NCI-H1417 (cell line): ENCODE results near the gene NAA16.
A peak's percentile ranks its signal among the peaks of the same experiment; 100 is the strongest.
"Not testable (repeated sequence)": the region's sequence is repeated elsewhere in the genome, so short reads cannot be mapped to it uniquely, and the experiment has no call there.

ENCODE experiments used
- DNase-seq, 3 experiments: peaks; one replicate each; lab custom pipeline; 2025; lab: John Stamatoyannopoulos, UW

The NAA16 gene

DNA sequence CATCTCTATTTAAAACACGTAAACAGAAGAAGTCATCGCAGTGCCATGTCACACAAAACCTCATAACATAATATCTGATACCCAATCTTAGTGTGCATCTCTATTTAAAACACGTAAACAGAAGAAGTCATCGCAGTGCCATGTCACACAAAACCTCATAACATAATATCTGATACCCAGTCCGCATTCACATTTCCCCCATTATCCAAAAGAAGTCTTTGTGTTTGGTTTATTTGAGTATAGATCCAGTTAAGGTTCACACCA, 45.2 kb downstream of the NAA16 start:
- not testable (repeated sequence) for DNase-seq

DNA sequence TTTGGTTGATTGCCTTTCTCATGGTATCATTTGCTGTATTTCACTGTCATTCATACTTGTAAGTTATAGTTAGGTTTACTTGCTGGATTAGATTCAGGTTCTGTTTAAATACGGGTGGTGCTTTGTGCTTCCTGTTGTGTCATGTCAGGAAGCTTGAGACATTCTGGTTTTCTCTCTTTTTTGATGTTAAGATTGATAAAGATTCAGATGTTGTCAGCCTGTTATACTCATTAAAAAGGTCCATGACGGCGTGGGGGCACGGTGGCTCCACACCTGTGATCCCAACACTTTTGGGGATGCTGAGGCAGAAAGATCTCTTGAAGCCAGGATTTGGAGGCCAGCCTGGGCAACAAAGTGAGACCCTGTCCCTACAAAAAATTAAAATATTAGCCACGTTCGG, 45.7 kb downstream of the NAA16 start:
- DNase-seq = no peak

DNA sequence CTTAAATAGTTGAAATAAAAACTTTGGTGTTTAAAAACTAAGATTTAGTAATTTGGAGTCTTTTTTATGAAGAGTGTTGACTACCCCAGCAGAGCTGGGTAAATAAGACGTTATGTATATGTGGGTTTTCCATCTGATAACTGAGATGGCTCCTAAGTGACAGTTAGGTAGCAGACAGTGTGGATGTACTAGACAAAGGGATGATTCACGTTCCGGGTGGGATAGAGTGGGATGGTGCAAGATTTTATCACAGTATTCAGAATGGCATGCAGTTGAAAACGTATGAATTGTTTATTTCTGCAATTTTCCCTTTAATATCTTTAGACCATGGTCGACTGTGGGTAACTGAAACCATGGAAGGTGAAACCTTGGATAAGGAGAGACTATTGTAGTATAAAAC, 50.4 kb downstream of the NAA16 start:
- no peak for DNase-seq

DNA sequence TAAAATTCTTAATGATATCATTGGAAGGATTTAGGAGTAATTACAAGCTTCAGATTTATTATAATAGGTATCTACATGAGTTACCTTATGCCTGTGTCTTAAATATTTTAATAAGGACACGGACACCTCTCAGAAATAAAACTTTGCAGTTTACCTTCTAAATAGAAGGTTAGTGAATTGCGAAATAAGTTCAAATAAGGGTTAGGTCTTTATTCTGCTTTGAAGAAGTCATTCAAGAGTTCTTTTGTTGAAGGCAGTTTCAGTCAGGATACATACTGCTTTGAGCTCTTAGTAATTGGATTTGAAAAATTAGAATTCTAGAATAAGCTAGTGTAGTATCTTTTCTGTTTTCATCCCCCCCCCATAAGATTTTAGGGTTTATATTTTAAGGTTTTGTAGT, 53.0 kb downstream of the NAA16 start:
- no peak for DNase-seq

DNA sequence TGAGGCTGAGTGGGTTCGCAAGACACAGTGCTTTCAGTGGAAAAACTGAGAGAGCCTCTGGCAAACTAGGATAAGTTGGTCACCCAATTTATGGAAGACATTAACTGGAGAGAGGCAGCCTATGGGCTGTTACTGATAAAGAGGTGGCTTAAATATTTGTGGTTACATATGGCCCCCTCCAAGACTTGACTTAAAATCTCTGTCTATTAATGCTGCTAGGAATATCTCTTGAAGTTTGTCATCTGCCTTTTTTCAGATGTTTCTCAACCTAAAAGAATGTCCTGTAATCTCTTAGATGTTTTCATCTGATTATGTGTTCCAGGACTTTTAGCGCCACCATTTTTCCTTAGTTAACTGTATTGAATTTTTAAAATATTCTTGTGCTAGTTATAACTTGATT, 54.6 kb downstream of the NAA16 start:
- no peak for DNase-seq

DNA sequence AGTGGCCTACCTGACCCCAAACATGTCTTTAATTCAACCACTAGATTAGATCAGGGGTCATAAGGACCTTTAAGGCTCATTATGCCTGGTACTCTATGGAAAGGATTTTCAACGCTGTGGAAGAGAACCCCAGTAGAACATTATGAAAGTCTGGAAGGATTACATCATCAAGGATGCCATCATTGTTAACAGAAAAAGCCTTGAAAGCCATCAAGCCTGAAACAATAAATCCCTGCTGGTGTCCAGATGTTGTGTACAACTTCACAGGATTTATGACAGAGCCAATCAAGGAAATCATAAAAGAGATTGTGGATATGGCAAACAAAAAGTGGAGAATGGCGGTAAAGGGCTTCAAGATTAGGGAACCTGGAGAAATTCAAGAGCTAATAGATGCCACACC, 59.7 kb downstream of the NAA16 start:
- DNase-seq = no peak

DNA sequence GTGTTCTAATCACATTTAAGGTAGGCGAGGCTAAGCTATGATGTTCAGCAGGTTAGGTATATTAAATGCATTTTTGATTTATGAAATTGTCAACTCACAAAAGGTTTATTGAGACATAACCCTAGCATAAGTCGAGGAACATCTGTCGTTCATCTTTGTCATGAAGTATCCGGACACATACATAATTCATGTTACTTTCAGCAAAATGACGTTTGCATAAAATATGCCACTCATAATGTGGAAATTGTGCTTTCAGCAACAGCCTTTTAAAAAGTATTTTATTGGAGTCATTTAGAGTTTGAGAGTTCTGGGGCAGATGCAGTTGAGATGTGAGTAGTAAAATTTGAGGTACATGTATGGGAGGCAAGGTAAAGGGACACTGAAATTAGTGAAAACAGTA, 66.4 kb downstream of the NAA16 start:
- no peak for DNase-seq

DNA sequence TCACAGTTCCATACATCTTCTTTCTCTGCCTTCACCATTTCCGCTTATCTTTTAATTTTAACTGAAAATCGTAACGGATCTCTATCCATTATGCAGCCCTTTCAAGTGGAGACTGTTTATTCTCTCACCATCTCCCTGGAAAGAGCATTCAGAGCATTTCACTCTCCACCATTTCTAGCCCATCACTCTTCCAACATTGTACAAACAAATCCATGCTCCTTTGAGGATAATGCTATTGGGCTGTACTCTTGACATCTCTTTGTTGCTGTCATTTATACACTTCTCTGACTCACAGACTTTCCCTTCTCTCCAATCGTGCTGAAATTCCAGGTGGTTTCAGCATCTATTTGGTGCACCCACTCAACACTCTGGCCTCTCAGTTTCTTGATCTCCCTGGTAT, 71.4 kb downstream of the NAA16 start:
- DNase-seq = peak in 1 of 3 experiments; percentile 13

DNA sequence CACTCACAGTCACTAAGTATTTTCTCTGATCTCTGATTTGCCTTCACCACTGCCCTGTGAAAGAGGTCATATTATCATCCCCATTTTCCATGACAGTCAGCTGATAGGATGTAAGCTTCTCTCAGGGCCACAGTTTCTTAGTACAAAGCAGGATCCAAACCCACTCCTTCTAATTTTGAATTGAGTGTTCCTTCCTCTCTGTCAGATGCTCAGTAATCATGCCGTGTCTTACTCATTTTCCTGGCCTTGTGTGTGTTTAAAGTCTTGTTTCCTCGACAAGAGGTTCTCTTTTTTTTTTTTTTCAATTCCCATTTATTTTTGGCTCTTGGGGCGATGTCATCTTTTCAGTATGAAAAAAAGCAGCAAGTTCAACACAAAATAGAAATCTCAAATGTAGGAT, 72.3 kb downstream of the NAA16 start:
- no peak for DNase-seq

DNA sequence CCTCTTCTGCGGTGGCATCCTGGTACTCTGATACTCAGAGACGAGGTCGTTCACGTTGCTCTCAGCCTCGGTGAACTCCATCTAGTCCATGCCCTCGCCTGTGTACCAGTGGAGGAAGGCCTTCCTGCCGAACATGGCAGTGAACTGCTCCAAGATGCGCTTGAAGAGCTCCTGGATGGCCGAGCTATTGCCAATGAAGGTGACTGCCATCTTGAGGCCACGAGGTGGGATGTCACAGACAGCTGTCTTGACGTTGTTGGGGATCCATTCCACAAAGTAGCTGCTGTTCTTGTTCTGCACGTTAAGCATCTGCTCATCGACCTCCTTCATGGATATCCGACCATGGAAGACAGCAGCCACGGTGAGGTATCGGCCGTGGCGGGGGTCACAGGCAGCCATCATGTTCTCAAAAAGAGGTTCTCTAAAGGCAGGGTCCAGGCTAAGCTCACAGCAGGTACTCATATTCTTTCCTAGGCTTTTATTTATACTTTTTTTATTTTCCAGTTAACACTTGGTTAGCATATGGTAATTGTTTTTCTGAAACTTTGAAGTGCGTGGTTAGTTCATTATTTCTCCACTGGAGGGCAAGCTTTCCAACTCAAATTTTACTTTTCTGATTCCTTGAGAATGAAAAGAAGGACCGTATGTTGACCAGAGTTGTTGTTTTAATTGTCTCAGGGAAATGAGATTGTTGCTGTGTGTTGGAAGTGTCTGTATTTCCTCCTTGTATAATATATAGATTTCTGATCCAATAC, 73.9 kb downstream of the NAA16 start:
- DNase-seq = peak in 1 of 3 experiments; percentile 3

DNA sequence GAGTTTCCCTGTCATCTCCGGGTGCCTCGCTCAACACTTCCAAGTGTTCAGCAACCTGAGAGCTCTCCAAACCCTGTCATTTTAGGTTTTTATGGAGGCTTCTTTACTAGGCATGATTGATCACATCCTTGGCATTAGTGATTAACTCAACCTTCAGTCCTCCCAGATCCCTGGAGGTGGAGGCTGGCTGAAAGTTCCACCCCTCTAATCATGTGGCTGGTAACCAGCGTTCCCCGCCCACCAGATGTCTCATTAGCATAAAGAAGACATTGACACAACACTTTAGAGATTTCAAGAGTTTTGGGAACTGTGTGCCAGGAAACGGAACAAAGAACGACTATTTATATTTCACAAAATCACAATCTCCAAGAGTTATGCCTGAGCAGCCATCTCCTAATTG, 75.1 kb downstream of the NAA16 start:
- DNase-seq = no peak

DNA sequence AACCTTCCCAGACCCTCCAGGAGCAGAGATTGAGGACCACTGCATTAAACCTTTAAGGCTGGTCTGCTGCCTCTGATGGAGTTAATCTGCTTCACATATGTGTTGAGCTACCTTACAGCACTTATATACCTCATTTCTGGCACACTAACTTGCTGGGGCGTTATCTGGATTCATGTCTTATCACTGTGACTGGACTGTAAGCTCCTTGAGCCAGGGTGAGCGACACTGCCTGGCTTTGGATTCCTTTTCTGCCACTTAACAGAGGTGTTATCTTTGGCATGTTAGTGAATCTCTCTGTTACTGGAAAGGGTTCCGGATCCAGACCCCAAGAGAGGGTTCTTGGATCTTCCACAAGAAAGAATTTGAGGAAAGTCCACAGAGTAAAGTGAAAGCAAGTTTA, 76.5 kb downstream of the NAA16 start:
- DNase-seq = no peak

DNA sequence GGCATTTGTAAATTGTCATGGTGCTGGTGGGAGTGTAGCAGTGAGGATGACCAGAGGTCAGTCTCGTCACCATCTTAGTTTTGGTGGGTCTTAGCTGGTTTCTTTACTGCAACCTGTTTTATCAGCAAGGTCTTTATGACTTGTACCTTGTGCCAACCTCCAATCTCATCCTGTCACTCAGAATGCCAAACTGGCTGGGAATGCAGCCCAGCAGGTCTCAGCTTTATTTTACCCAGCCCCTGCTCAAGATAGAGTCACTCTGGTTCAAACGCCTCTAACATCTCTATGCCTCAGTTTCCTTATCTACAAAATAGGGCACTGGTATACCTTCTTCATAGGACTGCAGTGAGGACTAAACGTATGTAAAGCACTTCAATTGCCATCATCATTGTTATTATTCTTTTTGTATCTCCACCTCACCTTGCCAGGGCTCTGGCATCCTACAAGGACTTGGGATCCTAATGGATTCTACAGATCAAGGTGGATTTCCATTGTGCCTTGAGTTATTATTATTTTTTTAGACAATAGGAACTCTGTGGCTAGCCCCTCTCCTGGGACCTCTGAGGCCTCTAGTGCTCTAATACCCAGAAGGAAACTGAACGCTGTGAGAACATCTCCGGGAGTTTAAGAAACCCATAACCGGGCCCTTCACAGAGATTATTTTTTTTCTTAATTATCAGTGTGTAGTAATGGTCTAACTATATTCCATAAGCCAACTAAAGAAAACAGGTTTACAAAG, 77.2 kb downstream of the NAA16 start:
- no peak for DNase-seq

DNA sequence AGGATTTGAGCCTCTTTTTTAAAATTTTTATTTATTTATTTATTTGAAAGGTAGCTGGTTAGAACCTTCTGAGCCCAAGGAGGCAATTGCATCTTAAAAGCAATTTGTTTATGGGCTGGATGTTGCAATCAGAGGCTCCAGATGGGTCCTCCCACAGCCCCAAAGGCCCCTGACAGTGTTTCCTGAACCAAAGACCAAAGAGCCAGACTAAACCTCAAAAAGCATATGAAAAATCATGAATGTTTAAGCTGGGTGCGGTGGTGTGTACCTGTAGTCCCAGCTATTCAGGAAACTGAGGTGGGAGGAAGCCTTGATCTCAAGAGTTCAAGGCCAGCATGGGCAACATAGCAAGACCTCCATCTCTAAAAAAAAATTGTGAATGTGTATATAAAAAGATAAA, 78.5 kb downstream of the NAA16 start:
- no peak for DNase-seq

DNA sequence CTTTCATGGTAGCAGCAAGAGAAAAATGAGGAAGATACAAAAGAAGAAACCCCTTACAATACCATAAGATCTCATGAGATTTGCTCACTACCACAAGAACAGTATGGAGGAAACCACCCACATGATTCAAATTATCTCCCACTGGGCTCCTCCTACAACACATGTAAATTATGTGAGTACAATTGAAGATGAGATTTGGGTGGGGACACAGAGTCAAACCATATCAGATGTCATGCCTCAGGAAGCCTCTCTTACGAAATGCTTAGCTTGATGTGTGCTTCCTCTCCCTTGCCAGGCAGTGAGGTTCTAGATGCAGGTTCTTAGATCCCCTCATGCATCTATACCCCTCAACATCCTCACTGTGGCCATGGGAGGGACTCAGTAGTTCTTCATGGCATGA, 83.1 kb downstream of the NAA16 start:
- DNase-seq = no peak

DNA sequence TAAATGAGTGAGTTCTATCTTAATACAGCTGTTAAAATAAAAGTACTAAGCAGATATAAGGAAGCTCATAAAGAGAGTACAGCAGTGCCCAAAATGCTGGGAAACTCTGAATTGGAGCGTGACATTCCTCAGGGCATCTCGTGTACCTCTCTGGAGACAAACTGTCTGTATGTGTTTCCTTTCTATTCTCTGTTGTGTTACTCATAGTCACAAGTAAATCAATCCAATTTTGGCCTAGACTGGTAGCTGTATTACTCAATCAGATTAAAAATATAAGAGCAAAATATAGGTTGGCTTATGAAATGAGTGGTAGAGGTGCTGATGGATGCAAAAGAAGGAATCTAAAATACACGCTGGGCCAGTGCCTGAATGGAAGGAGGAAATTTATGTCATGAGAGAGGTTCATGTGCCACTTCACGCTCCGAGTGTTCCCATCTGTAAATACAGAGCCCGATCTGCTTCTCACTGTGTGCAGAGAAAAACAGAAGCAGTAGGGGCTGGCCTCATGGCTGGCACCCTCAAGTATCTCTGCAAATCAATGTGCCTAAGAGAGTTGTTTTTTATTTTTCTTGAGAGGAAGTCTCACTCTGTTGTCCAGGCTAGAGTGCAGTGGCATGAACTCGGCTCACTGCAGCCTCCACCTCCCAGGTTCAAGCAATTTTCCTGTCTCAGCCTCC, 87.6 kb downstream of the NAA16 start:
- peak in 1 of 3 experiments; percentile 25 for DNase-seq

DNA sequence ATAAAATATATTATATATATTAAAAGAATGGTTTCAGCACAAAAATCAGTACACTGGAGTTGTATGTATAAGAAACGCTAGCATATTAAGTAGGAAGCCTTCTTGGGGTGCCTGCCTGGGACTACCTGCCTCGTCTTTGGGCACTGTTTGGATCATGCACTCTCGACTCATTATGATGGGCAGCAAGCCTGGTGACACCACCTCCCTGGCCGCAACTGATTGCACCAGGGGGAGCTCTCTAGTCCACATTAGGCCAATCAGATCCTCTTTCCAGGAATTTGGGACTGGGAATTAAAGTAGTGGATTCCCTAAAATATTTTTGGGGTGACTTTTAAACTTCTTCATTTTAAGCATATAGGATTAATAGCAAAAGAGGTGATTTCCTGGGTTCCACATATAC, 90.3 kb downstream of the NAA16 start:
- DNase-seq = peak in 1 of 3 experiments; percentile 52

DNA sequence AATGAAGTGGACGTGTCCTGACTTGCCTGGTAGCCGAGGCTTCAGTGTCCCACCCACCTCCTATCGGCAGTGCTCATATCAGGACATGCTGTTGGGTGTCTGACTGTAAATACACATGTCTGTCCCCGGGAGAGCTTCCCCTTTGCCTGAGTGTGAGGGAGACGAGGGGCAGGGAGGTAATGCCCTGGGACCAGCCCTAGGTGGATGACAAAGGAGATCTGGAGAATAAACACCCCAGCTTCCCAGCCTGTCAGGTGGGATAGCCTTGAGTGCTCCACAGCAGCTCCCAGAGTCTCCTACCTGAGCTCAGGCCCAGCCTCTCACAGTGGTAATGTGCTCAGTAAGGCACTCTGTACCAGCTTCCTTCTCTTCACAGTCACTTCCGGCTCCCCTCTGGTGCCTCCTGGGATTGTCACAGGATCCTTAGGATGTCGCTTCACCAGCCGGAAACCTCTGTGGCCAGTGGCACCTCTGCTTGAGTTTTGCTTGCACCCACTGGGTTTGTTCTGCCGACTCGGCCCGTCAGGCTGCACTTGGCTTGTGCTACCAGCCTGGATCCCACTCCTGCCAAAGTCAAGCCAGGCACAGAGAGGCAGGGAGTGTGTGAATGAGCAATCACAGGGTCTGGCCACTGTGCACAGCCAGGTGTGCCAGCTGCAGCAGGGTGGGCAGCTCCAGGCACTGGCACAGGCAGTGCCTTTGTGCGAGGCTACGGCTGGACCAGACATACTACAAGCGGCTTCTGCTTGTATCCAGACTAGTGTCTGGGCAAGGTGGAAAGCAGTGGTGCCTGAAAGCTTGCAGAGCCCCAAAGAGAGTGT, 91.8 kb downstream of the NAA16 start:
- peak in 1 of 3 experiments; percentile 36 for DNase-seq

DNA sequence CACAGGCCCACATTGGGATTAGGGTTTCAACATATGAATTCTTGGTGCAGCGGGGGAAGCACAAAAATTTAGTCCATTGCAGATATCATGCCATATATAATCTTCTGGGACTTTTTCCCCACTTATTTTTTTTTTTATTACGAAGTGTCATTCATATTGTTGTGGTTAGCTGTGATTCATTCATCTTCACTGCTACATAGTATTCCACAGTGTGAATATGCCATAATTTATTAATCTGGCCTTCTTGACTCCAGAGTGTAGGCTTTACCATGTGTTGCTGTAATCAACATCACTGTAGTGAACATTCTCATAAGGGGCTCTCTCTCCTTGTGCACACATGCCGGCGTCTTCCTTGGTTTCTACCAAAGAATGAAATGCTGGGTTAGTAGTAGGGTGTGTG, 92.9 kb downstream of the NAA16 start:
- no peak for DNase-seq

DNA sequence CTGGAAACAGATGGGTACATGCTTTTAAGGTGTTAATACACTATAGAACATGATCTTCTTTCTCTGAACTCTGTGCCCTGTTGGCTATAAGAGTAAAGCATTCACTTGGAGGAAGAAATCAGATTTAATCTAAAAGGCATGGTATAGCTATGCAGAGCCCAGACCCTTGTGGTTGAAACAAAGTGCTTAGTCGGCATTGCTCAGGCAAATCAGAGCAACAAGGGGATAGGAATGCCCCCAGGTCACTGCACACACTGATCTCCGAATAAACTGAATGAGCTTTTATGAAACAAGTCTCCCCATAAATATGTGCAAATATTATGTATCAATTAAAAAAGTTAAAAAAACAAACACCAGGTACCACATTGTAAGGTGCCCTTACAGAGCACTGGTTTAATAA, 94.3 kb downstream of the NAA16 start:
- no peak for DNase-seq

DNA sequence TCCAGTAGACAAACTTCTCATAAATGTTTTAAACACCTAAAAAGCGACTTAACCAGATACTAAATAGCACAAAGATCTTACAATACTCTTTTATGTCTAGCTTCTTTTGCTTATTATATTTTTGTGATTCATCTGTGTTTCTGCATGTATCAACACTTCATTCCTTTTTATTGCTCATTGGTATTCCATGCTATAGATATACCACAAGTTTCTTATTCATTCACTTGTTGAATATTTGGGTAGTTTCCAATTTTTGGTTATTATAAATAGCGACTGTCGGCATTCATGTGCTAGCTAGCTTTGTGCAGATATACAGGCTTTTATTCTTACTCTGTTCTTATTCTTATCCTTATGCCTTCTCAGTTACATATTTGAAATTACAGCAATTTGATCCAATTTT, 96.3 kb downstream of the NAA16 start:
- DNase-seq = no peak

DNA sequence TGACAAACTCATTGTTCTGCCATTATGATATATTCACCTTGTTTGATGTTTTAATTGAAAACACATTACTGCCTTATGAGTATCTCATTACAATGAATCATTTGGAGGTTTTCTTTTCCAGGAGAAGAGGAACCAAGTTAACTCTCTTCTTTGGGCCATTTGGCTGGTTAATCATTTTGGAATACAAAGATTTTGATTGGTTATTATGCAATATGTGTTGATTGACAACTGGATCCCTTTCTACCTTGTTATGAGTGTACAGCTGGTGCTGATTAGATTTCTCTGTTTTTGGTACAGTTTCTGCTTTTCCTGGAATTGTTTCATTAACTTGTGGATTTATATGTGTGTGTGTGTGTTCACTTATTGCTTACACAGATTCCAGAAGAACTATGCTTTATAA, 97.1 kb downstream of the NAA16 start:
- DNase-seq = no peak

DNA sequence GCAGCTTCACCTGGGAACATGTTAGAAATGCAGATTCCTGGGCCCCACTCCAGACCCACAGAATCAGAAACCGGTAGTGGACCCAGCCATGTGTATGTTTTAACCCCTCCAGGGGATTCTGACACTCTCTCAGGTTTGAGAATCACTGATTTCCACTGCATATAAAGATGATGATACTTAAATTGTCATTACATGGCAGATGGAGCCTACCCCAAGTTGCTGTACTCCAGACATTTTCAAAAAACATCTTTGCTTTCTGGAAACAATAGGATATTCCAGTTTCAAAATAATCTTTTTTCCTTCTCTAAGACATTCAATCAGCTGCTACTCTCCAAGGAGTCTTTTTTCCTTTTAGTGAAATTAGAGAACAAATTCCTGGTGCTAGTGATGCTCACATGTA, 97.7 kb downstream of the NAA16 start:
- DNase-seq = no peak
